Measurements from ENCODE around the gene PCMT1. TPM values are rescaled to one million over a fixed set of nuclear protein-coding genes. Genes with fewer than 3 reads are reported as not detected.
A peak's percentile ranks its signal among the peaks of the same experiment; 100 is the strongest.

The PCMT1 gene
- total and polyA plus RNA-seq, 2 of the 13 experiments (the other 11 are each of a cell fraction or from before 2014, with no cell fraction given) = 112 to 169 TPM

- TF ChIP-seq THRA (CRISPR knock-in tag; IDR thresholded peaks at IDR 0.05; ENCODE audit: borderline replicate concordance) = peak; percentile 81
- TF ChIP-seq ATM (IDR thresholded peaks at IDR 0.05; ENCODE audit: borderline replicate concordance) = no peak
- TF ChIP-seq MIER2 (CRISPR knock-in tag; IDR thresholded peaks at IDR 0.05) = 0 out of 2 replicates have a peak, but pooled peaks have one; percentile 54
- no peak for TF ChIP-seq ETV5 (CRISPR knock-in tag; IDR thresholded peaks at IDR 0.05; ENCODE audit: borderline replicate concordance)
- peak; percentile 58; the same call in 1 of the 2 replicates for TF ChIP-seq SOX5 (CRISPR knock-in tag; IDR thresholded peaks at IDR 0.05; ENCODE audit: borderline replicate concordance)
- TF ChIP-seq TRIM22 (IDR thresholded peaks at IDR 0.05) = no peak
- no peak for TF ChIP-seq NBN (conservative IDR thresholded peaks at IDR 0.05)
- no peak for TF ChIP-seq ZNF646 (CRISPR knock-in tag; IDR thresholded peaks at IDR 0.05)
- peak; percentile 29; the same call in 1 of the 2 replicates for TF ChIP-seq TMF1 (CRISPR knock-in tag; IDR thresholded peaks at IDR 0.05; ENCODE audit: low read depth)
- TF ChIP-seq HDAC1 (CRISPR knock-in tag; IDR thresholded peaks at IDR 0.05) = peak; percentile 95
- TF ChIP-seq ZNF224 (CRISPR knock-in tag; IDR thresholded peaks at IDR 0.05) = peak; percentile 77; the same call in 1 of the 2 replicates
- TF ChIP-seq ZNF816 (CRISPR knock-in tag; IDR thresholded peaks at IDR 0.05; ENCODE audit: borderline replicate concordance) = no peak
- peak; percentile 21 for TF ChIP-seq FOXO1 (CRISPR knock-in tag; IDR thresholded peaks at IDR 0.05)
- peak; percentile 55; the same call in 1 of the 2 replicates for TF ChIP-seq ZFP90 (CRISPR knock-in tag; IDR thresholded peaks at IDR 0.05; ENCODE audit: borderline replicate concordance)
- TF ChIP-seq SETDB1 (CRISPR knock-in tag; IDR thresholded peaks at IDR 0.05; ENCODE audit: borderline replicate concordance) = no peak
These were observed 3.2 kb upstream of the PCMT1 start, which contains the start of gene NUP43 (continued) for GRCh38 chr6:149746147-149746946.
